ENCODE measurements around the gene KRT75.

The KRT75 gene

GRCh38 chr12:52434081-52434733, at the start of gene KRT75 (continued):
- peak; percentile 48; the same call in 1 of the 2 replicates for TF ChIP-seq PRDM10 (tag by site-specific recombination; IDR thresholded peaks at IDR 0.05)
- no peak for TF ChIP-seq ZNF658 (tag by site-specific recombination; IDR thresholded peaks at IDR 0.05)
- no peak for TF ChIP-seq ZBTB49 (tag by site-specific recombination; IDR thresholded peaks at IDR 0.05; ENCODE audit: low read depth)
- TF ChIP-seq ZNF148 (tag by site-specific recombination; IDR thresholded peaks at IDR 0.05; ENCODE audit: borderline replicate concordance), result no peak
- no peak for TF ChIP-seq ZFP3 (tag by site-specific recombination; IDR thresholded peaks at IDR 0.05; ENCODE audit: low read depth)
- TF ChIP-seq ZBTB7A (tag by site-specific recombination; IDR thresholded peaks at IDR 0.05; ENCODE audit: low read depth), result no peak
- TF ChIP-seq ZBTB1 (tag by site-specific recombination; IDR thresholded peaks at IDR 0.05), result no peak
- no peak for TF ChIP-seq ZNF670 (tag by site-specific recombination; IDR thresholded peaks at IDR 0.05; ENCODE audit: low read depth)
- no peak for TF ChIP-seq ZNF792 (tag by site-specific recombination; IDR thresholded peaks at IDR 0.05)
- no peak for TF ChIP-seq ZNF157 (tag by site-specific recombination; IDR thresholded peaks at IDR 0.05)
- TF ChIP-seq ZBTB10 (tag by site-specific recombination; IDR thresholded peaks at IDR 0.05), result no peak
- TF ChIP-seq MYNN (tag by site-specific recombination; IDR thresholded peaks at IDR 0.05; ENCODE audit: borderline replicate concordance), result no peak
- TF ChIP-seq ZNF394 (tag by site-specific recombination; IDR thresholded peaks at IDR 0.05; ENCODE audit: borderline replicate concordance), result peak; percentile 30; the same call in 1 of the 2 replicates
- TF ChIP-seq SCRT2 (tag by site-specific recombination; IDR thresholded peaks at IDR 0.05), result peak; percentile 30; the same call in 1 of the 2 replicates
- TF ChIP-seq ZNF112 (tag by site-specific recombination; IDR thresholded peaks at IDR 0.05), result no peak
- TF ChIP-seq ZSCAN5A (tag by site-specific recombination; IDR thresholded peaks at IDR 0.05), result no peak
- no peak for TF ChIP-seq FEZF1 (tag by site-specific recombination; IDR thresholded peaks at IDR 0.05)
- no peak for TF ChIP-seq MEIS1 (CRISPR knock-in tag; IDR thresholded peaks at IDR 0.05; ENCODE audit: borderline replicate concordance)
- no peak for TF ChIP-seq ZSCAN16 (tag by site-specific recombination; IDR thresholded peaks at IDR 0.05)
- no peak for TF ChIP-seq TCF7L2 (IDR thresholded peaks at IDR 0.05; ENCODE audit: borderline replicate concordance, low read depth, low read length)
- peak; percentile 60 for TF ChIP-seq ZBTB17 (tag by site-specific recombination; IDR thresholded peaks at IDR 0.05)
- no peak for TF ChIP-seq ZNF701 (tag by site-specific recombination; IDR thresholded peaks at IDR 0.05)
- TF ChIP-seq SP2 (tag by site-specific recombination; IDR thresholded peaks at IDR 0.05), result peak; percentile 22; the same call in 1 of the 2 replicates
- no peak for TF ChIP-seq ZNF621 (tag by site-specific recombination; IDR thresholded peaks at IDR 0.05)
- no peak for TF ChIP-seq TRIM28 (IDR thresholded peaks at IDR 0.05; ENCODE audit: borderline replicate concordance, low read length)
- TF ChIP-seq ZNF488 (tag by site-specific recombination; IDR thresholded peaks at IDR 0.05), result no peak

Measured in HEK293 (cell line).